ENCODE measurements around the gene P2RY12. TPM values are rescaled to one million over a fixed set of nuclear protein-coding genes. Genes with fewer than 3 reads are reported as not detected.

The P2RY12 gene
- polyA plus RNA-seq, 1 donor from 2014 or later = not detected

GRCh38 chr3:151314593-151314992 is 70.0 kb downstream of the P2RY12 start:
- H3K27ac ChIP-seq (ENCODE audit: low read length) = no peak overlapping the region
- H3K4me3 ChIP-seq (ENCODE audit: low read length) = no peak overlapping the region
- H3K36me3 ChIP-seq (ENCODE audit: insufficient read depth, low read length) = no peaks in the 10 kb centered on the region
- H4K20me1 ChIP-seq (ENCODE audit: insufficient read depth) = peaks cover 3% of the 10 kb centered on the region
- TF ChIP-seq MXI1 (conservative IDR thresholded peaks at IDR 0.05; ENCODE audit: poor library complexity, severe bottlenecking) = no peak
- no peak for TF ChIP-seq POLR2AphosphoS5 (IDR thresholded peaks at IDR 0.05)
- TF ChIP-seq TAF1 (IDR thresholded peaks at IDR 0.05; ENCODE audit: low read depth) = no peak
- TF ChIP-seq CTCF (IDR thresholded peaks at IDR 0.05; ENCODE audit: poor library complexity, severe bottlenecking) = no peak
- no peak for TF ChIP-seq RAD21 (conservative IDR thresholded peaks at IDR 0.05)
- no peak for TF ChIP-seq EZH2 (IDR thresholded peaks at IDR 0.05; ENCODE audit: borderline replicate concordance, insufficient read depth, low read length, poor library complexity, severe bottlenecking)
- no peak for TF ChIP-seq SMC3 (conservative IDR thresholded peaks at IDR 0.05; ENCODE audit: poor library complexity)
- TF ChIP-seq, protein P1, sequence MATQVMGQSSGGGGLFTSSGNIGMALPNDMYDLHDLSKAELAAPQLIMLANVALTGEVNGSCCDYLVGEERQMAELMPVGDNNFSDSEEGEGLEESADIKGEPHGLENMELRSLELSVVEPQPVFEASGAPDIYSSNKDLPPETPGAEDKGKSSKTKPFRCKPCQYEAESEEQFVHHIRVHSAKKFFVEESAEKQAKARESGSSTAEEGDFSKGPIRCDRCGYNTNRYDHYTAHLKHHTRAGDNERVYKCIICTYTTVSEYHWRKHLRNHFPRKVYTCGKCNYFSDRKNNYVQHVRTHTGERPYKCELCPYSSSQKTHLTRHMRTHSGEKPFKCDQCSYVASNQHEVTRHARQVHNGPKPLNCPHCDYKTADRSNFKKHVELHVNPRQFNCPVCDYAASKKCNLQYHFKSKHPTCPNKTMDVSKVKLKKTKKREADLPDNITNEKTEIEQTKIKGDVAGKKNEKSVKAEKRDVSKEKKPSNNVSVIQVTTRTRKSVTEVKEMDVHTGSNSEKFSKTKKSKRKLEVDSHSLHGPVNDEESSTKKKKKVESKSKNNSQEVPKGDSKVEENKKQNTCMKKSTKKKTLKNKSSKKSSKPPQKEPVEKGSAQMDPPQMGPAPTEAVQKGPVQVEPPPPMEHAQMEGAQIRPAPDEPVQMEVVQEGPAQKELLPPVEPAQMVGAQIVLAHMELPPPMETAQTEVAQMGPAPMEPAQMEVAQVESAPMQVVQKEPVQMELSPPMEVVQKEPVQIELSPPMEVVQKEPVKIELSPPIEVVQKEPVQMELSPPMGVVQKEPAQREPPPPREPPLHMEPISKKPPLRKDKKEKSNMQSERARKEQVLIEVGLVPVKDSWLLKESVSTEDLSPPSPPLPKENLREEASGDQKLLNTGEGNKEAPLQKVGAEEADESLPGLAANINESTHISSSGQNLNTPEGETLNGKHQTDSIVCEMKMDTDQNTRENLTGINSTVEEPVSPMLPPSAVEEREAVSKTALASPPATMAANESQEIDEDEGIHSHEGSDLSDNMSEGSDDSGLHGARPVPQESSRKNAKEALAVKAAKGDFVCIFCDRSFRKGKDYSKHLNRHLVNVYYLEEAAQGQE (IDR thresholded peaks at IDR 0.05; ENCODE audit: borderline replicate concordance) = no peak
- no peaks in the 10 kb centered on the region for H3K79me2 ChIP-seq (replicated peaks; ENCODE audit: insufficient read depth, low read length)
- no peaks in the 10 kb centered on the region for H3K27me3 ChIP-seq (ENCODE audit: insufficient read depth, low read depth, low read length)
- no peaks in the 10 kb centered on the region for H3K9me2 ChIP-seq (ENCODE audit: insufficient read depth, low read length)
- no peak overlapping the region for H3K4me2 ChIP-seq (ENCODE audit: low read length)
- no peak overlapping the region for H2AFZ ChIP-seq (ENCODE audit: low read depth, low read length)
- no peaks in the 10 kb centered on the region for H3F3A ChIP-seq (ENCODE audit: insufficient read depth, low read length, poor library complexity, severe bottlenecking)
- H3K9me3 ChIP-seq (ENCODE audit: low read length) = no peaks in the 10 kb centered on the region
- H3K9ac ChIP-seq (ENCODE audit: low read length) = no peak overlapping the region

GRCh38 chr3:151314137-151314536 is 70.4 kb downstream of the P2RY12 start:
- H3K9me2 ChIP-seq (ENCODE audit: insufficient read depth, low read length) = no peaks in the 10 kb centered on the region
- H3K27me3 ChIP-seq (ENCODE audit: insufficient read depth, low read depth, low read length) = no peaks in the 10 kb centered on the region
- H3K4me3 ChIP-seq (ENCODE audit: low read length) = no peak overlapping the region
- no peaks in the 10 kb centered on the region for H3K36me3 ChIP-seq (ENCODE audit: insufficient read depth, low read length)
- no peak overlapping the region for H2AFZ ChIP-seq (ENCODE audit: low read depth, low read length)
- H3K9me3 ChIP-seq (ENCODE audit: low read length) = no peaks in the 10 kb centered on the region
- H4K20me1 ChIP-seq (ENCODE audit: insufficient read depth) = peaks cover 3% of the 10 kb centered on the region
- no peaks in the 10 kb centered on the region for H3K79me2 ChIP-seq (replicated peaks; ENCODE audit: insufficient read depth, low read length)
- no peak for TF ChIP-seq EP300 (conservative IDR thresholded peaks at IDR 0.05; ENCODE audit: poor library complexity, severe bottlenecking)
- TF ChIP-seq MXI1 (conservative IDR thresholded peaks at IDR 0.05; ENCODE audit: poor library complexity, severe bottlenecking) = no peak
- TF ChIP-seq POLR2AphosphoS5 (IDR thresholded peaks at IDR 0.05) = no peak
- no peak for TF ChIP-seq SMC3 (conservative IDR thresholded peaks at IDR 0.05; ENCODE audit: poor library complexity)
- TF ChIP-seq CTCF (IDR thresholded peaks at IDR 0.05; ENCODE audit: poor library complexity, severe bottlenecking) = no peak
- no peak for TF ChIP-seq TAF1 (IDR thresholded peaks at IDR 0.05; ENCODE audit: low read depth)
- no peak for TF ChIP-seq RAD21 (conservative IDR thresholded peaks at IDR 0.05)
- TF ChIP-seq, protein P1 (IDR thresholded peaks at IDR 0.05; ENCODE audit: borderline replicate concordance) = no peak
- TF ChIP-seq EZH2 (IDR thresholded peaks at IDR 0.05; ENCODE audit: borderline replicate concordance, insufficient read depth, low read length, poor library complexity, severe bottlenecking) = no peak
- H3F3A ChIP-seq (ENCODE audit: insufficient read depth, low read length, poor library complexity, severe bottlenecking) = no peaks in the 10 kb centered on the region
- H3K27ac ChIP-seq (ENCODE audit: low read length) = no peak overlapping the region
- H3K4me2 ChIP-seq (ENCODE audit: low read length) = no peak overlapping the region
- H3K9ac ChIP-seq (ENCODE audit: low read length) = no peak overlapping the region
